B cell (primary cell): ENCODE measurements around the gene CCDC60.

Experiments used
- EZH2 ChIP-seq: IDR thresholded peaks from 2 replicates; pipeline ENCODE4 v1.6.1; 2012; ENCODE audit warnings: borderline replicate concordance, low read depth, mild to moderate bottlenecking, moderate library complexity, low read length; ENCODE audit not compliant: insufficient read depth, poor library complexity, severe bottlenecking
- TF ChIP-seq, protein P1 (sequence below): fragments of 200-600 bp; IDR thresholded peaks from one replicate; pipeline ENCODE4 v1.8.0; 2022; ENCODE audit warnings: antibody characterized with exemption, mild to moderate bottlenecking

GRCh38 chr12:119544765-119545625 is 210.5 kb downstream of the CCDC60 start:
- TF ChIP-seq, protein P1, sequence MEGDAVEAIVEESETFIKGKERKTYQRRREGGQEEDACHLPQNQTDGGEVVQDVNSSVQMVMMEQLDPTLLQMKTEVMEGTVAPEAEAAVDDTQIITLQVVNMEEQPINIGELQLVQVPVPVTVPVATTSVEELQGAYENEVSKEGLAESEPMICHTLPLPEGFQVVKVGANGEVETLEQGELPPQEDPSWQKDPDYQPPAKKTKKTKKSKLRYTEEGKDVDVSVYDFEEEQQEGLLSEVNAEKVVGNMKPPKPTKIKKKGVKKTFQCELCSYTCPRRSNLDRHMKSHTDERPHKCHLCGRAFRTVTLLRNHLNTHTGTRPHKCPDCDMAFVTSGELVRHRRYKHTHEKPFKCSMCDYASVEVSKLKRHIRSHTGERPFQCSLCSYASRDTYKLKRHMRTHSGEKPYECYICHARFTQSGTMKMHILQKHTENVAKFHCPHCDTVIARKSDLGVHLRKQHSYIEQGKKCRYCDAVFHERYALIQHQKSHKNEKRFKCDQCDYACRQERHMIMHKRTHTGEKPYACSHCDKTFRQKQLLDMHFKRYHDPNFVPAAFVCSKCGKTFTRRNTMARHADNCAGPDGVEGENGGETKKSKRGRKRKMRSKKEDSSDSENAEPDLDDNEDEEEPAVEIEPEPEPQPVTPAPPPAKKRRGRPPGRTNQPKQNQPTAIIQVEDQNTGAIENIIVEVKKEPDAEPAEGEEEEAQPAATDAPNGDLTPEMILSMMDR, result peak; percentile 82
- TF ChIP-seq EZH2, result no peak
